OCI-LY7 (cell line): ENCODE results near the gene FBLN2.

Experiments used
- EZH2phosphoT487 ChIP-seq: fragments of 200-600 bp; sonication (generic); IDR thresholded peaks from 2 replicates; pipeline ENCODE4 v1.6.1; 2018; ENCODE audit warnings: low read depth, borderline replicate concordance, mild to moderate bottlenecking, mixed run types, antibody characterized with exemption, low read length, moderate library complexity, mixed read lengths
- TF ChIP-seq, protein P1 (sequence below): fragments of 200-600 bp; sonication (generic); conservative IDR thresholded peaks from 2 replicates; pipeline ENCODE4 v1.5.1; 2014; ENCODE audit warnings: mild to moderate bottlenecking, antibody characterized with exemption, low read length, moderate library complexity, mixed read lengths

DNA sequence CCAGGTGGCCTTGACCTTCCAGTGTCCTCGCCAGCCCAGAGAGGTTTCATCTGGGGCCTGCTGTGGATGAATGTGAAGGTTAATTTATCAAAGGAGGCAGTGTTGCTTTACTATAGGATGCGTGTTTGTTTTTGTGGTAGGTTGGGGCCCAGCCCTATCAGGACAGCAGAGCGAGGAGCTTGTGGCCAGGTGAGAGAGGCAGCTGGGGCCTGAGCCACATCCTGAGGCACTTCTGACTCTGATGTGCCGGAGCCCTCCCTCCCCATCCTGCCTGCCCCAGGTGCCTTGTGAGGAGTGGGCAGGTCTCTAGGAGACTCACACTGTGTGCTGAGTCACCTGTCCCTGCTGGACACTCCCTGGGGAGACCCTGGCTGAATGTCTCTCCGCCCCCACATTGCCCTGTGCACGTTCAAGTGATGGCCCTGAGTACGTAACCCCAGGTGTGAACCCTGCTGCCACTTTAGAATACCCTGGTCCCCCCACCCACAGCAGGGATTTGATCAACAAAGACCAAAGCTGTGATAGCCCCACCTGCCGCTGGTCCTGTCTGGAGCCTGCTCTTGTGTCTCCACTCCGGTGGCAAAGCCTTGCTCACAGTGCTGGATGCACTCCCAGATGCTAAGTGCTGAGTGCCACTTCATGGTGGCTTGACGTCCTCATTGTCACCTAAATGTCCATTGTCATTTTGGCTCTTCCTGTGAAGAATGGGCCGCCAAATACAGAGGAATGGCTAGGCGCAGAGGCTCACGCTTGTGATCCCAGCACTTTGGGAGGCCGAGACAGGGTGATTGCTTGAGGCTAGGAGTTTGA lies 16.0 kb downstream of the FBLN2 start:
- no peak for TF ChIP-seq EZH2phosphoT487
- TF ChIP-seq, protein P1, sequence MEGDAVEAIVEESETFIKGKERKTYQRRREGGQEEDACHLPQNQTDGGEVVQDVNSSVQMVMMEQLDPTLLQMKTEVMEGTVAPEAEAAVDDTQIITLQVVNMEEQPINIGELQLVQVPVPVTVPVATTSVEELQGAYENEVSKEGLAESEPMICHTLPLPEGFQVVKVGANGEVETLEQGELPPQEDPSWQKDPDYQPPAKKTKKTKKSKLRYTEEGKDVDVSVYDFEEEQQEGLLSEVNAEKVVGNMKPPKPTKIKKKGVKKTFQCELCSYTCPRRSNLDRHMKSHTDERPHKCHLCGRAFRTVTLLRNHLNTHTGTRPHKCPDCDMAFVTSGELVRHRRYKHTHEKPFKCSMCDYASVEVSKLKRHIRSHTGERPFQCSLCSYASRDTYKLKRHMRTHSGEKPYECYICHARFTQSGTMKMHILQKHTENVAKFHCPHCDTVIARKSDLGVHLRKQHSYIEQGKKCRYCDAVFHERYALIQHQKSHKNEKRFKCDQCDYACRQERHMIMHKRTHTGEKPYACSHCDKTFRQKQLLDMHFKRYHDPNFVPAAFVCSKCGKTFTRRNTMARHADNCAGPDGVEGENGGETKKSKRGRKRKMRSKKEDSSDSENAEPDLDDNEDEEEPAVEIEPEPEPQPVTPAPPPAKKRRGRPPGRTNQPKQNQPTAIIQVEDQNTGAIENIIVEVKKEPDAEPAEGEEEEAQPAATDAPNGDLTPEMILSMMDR = no peak
